NCI-H187 treated with DMSO at 0.1 percent for 48 hours (cell line): Measurements from ENCODE around the gene C14orf119.
A peak's percentile ranks its signal among the peaks of the same experiment; 100 is the strongest.

Experiments
- DNase-seq: peaks from one replicate; lab custom pipeline; 2025; lab: John Stamatoyannopoulos, UW

Gene C14orf119

DNA sequence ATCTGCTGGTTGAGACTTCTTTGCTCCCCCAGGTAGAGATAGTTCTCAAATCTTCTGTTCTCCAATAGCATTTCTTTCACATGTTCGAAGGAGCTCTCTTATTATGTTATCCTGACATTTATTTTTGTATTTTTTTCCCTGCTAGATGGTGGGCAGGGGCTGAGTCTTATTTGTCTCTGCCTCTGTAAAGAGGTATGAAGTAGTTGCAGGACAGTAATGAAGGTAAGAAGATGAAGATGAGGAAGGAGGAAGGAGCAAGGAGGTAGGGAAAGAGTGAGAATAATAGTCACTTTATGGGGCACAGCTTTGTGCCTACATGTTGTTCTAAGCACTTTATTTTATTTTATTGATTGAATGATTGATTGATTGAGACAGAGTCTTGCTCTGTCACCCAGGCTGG lies 14.5 kb downstream of the C14orf119 start:
- no peak for DNase-seq

- no peak for DNase-seq
Measured at GRCh38 chr14:23110579-23111365, 15.5 kb downstream of the C14orf119 start.

GRCh38 chr14:23112359-23113178 lies 17.3 kb downstream of the C14orf119 start:
- no peak for DNase-seq

DNA sequence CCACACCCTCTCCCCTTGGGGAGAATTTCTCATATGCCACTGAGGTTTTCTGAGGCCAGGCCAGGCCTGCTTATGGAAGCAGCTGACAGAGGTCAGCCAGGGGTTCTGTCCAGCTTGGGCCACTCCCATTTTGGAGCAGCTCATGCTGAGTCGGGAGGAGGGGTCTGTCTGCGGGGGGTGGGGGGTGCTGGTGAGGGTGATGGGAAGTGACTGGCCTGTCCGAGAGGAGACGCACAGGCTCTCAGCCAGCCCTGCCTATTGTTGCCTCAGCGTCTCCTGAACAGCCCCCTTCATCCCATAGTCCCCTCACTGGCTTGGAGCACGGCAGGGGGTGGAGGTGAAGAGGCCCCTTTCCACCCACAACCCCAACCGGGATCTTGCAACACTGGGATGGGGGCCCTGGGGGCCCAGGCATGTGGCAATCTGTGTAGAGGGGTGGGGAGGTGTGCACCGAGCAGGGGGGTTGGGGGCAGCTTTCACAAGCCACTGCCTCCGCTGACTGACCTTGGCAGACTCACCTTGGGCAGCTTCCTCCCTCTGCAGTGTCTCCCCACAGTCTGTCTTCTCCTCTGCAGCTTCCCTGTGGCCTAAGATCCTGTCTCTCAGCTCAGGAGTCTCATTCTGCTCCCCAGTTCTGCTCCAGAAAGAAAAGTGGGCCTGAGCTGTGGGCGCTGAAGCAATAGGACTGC lies 18.3 kb downstream of the C14orf119 start:
- no peak for DNase-seq

GRCh38 chr14:23114120-23114458 lies 18.8 kb downstream of the C14orf119 start:
- no peak for DNase-seq

- DNase-seq, result no peak
Measured at GRCh38 chr14:23114669-23115038, 19.3 kb downstream of the C14orf119 start.

DNA sequence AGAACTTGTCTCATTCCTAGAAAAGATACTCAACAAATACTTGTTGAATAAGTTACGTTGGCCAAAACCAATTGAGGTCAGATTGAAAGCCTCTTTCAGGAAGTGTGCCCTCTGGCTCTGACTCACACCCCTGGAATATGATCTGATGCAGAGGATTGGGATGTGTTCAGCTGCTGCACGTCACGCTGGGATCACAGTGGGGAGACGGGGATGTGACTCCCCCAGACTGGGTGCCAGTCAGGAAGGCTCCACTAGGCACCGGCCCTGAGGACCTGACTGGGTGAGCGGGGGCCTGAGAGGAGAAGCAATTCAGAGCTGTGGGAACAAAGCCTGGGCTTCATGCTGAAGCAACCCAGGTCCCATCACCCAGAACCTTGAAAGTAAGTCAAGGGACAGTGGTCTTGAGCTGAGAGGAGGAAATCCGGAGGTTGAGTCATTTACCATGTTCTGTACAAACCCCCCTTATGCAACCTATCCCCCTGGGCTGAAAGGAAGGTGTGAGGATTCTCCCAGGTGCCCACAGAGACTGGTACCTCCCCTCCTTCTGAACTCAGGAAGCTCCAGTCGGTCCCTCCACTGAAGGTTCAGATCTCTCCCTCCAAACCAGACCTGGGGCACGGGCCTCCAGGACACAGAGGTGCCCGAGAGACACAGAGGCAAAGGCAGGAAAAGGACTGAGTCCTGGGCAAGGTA lies 19.9 kb downstream of the C14orf119 start:
- DNase-seq, result no peak

- DNase-seq, result no peak
Measured at GRCh38 chr14:23115918-23116317, 20.6 kb downstream of the C14orf119 start.

DNA sequence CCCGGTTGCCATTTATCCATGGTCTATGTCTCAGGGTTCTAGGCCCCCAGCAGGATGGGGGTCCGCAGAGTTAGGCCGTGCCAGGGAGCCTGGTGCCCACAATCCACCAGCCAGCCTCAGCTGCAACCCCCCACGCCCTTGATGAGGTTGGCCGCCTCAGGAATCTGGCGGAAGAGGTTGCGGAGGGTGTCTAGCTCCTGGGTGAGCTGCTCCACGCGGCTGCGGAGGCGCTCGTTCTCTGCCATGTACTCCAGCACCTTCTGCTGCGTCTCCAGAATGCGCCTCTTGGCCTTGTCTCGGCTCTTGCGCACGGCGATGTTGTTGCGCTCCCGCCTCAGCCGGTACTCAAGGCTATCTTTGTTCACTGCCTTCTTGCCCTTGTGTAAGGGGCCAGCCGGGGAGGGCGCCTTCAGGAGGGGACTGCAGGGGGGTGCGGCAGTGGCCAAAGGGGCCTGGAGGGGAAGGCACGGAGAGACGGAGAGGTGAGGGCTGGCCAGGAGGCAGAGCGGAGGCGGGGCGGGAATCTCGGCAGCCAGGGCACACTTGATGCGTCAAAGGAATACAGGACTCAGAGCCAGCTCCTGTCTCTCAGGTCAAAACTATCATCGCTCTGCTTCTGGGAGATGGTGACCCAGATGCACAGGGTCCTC lies 22.2 kb downstream of the C14orf119 start:
- DNase-seq, result no peak

DNA sequence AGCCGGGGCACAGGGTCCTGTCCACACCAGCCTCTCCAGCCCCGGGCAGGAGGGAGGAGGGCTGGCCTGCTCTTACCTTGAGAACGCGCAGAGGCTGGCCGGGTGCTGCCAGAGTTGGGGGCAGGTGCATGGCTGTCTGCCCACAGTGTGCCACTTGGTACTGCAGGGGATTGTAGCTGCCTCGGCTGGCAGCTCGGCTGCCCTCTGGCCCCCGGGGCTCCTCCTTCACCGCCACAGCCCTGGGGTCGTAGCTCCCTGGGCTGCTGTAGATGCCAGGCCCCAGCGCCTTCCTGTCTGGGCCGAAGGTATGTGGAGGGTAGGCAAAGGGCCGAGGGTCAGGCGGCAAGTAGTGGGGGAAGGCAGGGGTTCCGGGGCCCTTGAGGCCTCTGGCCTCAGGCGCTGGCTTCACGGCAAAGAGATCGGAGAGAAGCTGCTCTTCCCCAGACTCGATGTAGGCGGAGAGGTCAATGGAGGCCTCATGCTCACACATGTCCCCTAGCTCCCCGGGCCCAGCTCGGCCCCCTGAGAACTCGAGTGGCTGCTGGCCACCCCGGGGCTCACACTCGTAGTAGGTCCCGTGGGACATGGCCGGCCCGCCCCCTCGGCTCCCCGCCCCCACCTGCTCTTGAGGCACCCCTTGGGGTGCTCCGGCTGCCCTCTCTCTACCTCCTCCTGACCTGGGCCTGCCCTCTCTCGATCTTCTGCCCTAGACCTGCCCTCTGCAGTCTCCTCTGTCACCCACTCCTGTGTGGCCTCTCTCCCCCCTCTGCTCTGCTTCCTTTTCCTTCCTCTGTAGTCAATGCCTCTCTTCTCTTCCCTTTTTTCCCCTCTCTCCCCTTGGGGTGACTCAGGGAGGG lies 23.4 kb downstream of the C14orf119 start, which contains the start of gene CEBPE:
Gene CEBPE (minus strand): TSS at position 750 of the 857 bp plus-strand sequence. CDS start 164 bp downstream, at position 586.
- DNase-seq, result no peak

GRCh38 chr14:23119363-23120327 lies 24.3 kb downstream of the C14orf119 start:
- DNase-seq, result no peak

GRCh38 chr14:23120541-23121251 lies 25.4 kb downstream of the C14orf119 start:
- DNase-seq, result peak; percentile 47

DNA sequence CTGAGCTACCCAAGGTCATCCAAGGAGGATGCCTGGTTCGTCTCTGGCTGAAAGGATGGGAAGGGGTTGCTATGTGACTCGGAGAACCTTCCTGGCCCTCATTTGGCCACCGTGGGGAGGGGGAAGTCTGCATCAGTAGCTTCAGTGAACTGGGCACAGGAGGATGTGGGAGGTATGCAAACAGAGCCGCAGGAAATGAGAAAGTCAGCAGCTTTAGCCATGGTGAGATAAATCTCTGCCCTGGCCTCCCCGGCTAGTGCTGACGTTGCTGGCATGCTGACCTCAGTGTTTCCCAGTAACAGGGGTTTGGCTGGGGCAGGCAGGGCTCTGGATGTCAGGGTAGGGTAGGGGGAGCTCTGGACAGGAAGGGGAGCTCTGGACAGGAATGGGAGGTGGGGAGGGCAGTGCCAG lies 26.1 kb downstream of the C14orf119 start:
- DNase-seq, result no peak

DNA sequence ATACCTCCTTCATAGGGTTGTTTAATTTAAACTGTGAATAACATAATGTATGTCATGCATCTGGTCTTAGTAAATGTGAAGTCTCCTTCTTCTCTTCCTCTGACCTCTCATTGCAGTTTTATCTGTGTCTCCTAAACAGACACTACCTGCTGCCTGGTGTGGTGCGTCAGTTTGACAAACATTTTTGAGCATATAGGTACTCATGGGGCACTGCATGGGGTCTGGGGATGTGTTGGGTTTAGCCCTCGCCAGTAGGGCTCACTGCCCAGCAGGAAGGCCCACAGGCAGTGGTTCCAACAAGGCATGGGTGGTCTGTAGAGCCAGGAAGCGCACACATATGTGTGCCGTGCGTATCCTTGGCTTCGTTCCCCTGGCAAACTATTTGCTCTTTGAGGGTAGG lies 26.8 kb downstream of the C14orf119 start:
- DNase-seq, result no peak

DNA sequence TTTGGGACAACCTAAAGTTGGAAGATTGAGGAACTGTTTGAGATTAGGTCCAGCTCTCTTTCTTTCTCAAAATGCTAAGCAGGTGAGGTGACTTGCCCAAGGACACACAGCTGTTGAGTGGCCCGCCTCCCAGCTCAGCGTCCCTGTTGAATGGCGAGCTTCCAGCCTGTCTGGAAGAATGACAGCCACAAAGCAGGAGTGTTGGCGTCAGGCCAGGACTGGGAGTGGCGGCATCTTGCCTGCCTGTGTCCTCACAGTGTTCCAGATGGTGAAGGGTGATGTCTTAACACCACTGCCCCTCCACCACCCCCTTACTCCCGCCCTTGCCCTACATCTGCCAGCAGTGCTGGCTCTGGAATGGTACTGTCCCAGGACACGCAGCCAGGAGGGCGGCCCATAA lies 28.1 kb downstream of the C14orf119 start:
- no peak for DNase-seq

DNA sequence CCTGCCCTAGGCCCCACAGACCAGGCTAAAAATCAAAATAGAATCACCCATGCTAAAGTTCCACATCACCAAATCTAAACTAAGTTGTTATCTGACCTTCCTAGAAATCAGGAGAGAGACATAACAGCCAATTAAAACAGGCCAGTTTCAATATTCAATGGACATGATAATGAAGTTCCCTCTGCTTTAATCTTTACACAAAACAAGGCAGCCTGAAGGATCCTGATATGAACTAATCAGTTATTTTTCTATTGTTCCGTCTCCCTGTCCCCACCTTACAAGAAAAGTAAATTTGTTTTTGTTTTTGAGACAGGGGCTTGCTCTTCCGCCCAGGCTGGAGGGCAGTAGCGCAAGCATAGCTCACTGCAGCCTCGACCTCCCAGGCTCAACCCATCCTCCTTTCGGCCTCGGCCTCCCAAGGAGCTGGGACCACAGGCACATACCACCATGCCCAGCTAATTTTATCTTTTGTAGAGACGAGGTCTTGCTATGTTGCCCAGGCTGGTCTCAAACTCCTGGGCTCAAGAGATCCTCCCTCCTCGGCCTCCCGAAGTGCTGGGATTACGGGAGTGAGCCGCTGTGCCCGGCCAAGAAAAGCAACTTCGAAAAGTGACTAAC lies 29.1 kb downstream of the C14orf119 start:
- no peak for DNase-seq

GRCh38 chr14:23125011-23125410 lies 29.7 kb downstream of the C14orf119 start:
- no peak for DNase-seq

- DNase-seq, result no peak
Measured at GRCh38 chr14:23125933-23126524, 30.7 kb downstream of the C14orf119 start.
